ENCODE results near the gene CCDC6. TPM values are rescaled to one million over a fixed set of nuclear protein-coding genes. Genes with fewer than 3 reads are reported as not detected.

Gene CCDC6
- polyA plus RNA-seq, 1 donor (not counting 4 experiments of a cell fraction or from before 2014, with no cell fraction given) = 46.5 TPM

DNA sequence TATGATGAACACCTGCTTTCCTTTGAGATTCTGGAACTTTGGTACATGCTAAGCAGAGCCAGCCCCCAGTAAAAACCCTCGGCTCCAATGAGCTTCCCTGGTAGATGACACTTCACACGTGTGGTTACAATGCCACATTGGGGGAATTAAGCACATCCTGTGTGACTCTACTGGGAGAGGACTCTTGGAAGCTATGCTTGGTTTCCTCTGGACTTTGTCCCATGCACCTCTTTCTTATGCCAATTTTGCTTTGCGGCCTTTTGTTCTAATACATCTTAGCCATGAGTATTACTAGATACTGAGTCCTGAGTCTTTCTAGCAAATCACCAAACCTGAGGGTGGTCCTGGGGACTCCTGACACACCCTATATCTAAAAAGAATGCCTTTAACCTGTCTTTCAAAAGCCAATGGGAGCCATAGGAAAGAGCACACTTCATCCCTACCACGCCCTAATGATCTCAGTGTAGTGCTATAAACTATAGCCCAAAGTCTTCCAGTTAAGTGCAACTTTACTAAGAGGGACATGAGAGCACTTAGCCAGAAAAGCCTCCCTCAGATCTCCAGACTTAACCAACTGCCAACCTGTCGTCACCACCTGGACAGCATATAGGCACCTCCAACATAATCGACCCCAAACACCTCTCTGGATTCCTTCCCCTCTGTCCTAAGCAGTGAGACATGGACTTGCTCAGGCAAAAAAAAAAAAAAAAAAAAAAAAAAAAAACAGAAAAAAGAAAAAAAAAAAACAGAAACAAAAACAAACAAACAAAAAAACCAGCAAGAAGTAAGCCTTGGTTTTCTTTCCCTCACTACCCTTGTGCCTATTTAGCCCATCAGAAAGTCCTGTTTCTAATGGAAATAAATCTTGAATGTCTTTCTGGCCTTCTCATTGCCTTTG, 37.4 kb downstream of the CCDC6 start:
- no peak for DNase-seq (ENCODE audit: low read depth, low spot score)
- H3K27me3 ChIP-seq (ENCODE audit: control insufficient read depth, extremely low read depth, insufficient read depth, low read length) = no peaks in the 10 kb centered on the region
- no peaks in the 10 kb centered on the region for H3K9me3 ChIP-seq (ENCODE audit: control insufficient read depth, low read depth, low read length)
- H3K4me3 ChIP-seq (ENCODE audit: control insufficient read depth in 2 of 3, extremely low read depth in 1 of 3, insufficient read depth in 2 of 3, low read depth in 1 of 3, low read length in 3 of 3) = no peak overlapping the region
- no peak overlapping the region for H3K4me2 ChIP-seq (ENCODE audit: control insufficient read depth, extremely low read depth, insufficient read depth, low read depth, low read length)
- no peak overlapping the region for H2AFZ ChIP-seq (ENCODE audit: control insufficient read depth, low read length)
- H3K9me1 ChIP-seq (ENCODE audit: control insufficient read depth, extremely low read depth, insufficient read depth, low read length) = no peaks in the 10 kb centered on the region
- H3K36me3 ChIP-seq (ENCODE audit: control insufficient read depth in 2 of 2, extremely low read depth in 1 of 2, insufficient read depth in 2 of 2, low read length in 2 of 2) = peaks cover 0 to 2% of the 10 kb centered on the region in 2 experiments
- no peak overlapping the region for H3K9ac ChIP-seq (ENCODE audit: control insufficient read depth, extremely low read depth, insufficient read depth, low read length)
- peaks cover 30% of the 10 kb centered on the region for H3K4me1 ChIP-seq (ENCODE audit: control insufficient read depth, extremely low read depth, insufficient read depth, low read length)
- H3K27ac ChIP-seq (ENCODE audit: control insufficient read depth, insufficient read depth, low read length) = no peak overlapping the region
- peaks cover 3% of the 10 kb centered on the region for H4K20me1 ChIP-seq (ENCODE audit: control insufficient read depth, extremely low read depth, insufficient read depth, low read length)
- no peak for FAIRE-seq
- peaks cover 75% of the 10 kb centered on the region for H3K79me2 ChIP-seq (ENCODE audit: control insufficient read depth, insufficient read depth, low read length)
- TF ChIP-seq, protein P1, sequence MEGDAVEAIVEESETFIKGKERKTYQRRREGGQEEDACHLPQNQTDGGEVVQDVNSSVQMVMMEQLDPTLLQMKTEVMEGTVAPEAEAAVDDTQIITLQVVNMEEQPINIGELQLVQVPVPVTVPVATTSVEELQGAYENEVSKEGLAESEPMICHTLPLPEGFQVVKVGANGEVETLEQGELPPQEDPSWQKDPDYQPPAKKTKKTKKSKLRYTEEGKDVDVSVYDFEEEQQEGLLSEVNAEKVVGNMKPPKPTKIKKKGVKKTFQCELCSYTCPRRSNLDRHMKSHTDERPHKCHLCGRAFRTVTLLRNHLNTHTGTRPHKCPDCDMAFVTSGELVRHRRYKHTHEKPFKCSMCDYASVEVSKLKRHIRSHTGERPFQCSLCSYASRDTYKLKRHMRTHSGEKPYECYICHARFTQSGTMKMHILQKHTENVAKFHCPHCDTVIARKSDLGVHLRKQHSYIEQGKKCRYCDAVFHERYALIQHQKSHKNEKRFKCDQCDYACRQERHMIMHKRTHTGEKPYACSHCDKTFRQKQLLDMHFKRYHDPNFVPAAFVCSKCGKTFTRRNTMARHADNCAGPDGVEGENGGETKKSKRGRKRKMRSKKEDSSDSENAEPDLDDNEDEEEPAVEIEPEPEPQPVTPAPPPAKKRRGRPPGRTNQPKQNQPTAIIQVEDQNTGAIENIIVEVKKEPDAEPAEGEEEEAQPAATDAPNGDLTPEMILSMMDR (optimal IDR thresholded peaks at IDR 0.05 in 1 of 3, IDR thresholded peaks at IDR 0.05 in 1 of 3, conservative IDR thresholded peaks at IDR 0.05 in 1 of 3; ENCODE audit: extremely low read depth in 1 of 3, insufficient read depth in 2 of 3, low read length in 3 of 3) = no peak
- TF ChIP-seq EZH2 (IDR thresholded peaks at IDR 0.05; ENCODE audit: low read length) = no peak
- dilution Hi-C loops (cut with MboI; ENCODE audit: extremely low pct_ligation_motif_present, low sequenced_read_pairs) = no loop called here

DNA sequence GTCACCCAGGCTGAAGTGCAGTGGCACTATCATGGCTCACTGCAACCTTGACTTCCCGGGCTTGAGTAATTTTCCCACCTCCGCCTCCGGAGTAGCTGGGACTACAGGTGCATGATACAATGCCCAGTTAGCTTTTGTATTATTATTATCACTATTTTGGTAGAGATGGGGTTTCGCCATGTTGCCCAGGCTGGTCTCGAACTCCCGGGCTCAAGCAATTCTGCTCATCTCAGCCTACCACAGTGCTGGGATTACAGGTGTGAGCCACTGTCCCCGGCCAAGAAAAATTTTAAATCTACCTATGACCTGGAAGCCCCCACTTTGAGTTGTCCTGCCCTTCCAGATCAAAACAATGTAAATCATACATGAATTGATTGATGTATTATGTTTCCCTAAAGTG, 38.8 kb downstream of the CCDC6 start:
- Histone ChIP-seq H3K79me2 (ENCODE audit: control insufficient read depth, insufficient read depth, low read length) (peaks cover 80% of the 10 kb centered on the region), H3K36me3 (ENCODE audit: control insufficient read depth in 2 of 2, extremely low read depth in 1 of 2, insufficient read depth in 2 of 2, low read length in 2 of 2) (peaks cover 0 to 2% of the 10 kb centered on the region in 2 experiments), H3K9ac (ENCODE audit: control insufficient read depth, extremely low read depth, insufficient read depth, low read length) (no peak overlapping the region), H2AFZ (ENCODE audit: control insufficient read depth, low read length) (no peak overlapping the region), H3K4me1 (ENCODE audit: control insufficient read depth, extremely low read depth, insufficient read depth, low read length) (peaks cover 20% of the 10 kb centered on the region), H3K9me3 (ENCODE audit: control insufficient read depth, low read depth, low read length) (no peaks in the 10 kb centered on the region), H3K4me3 (ENCODE audit: control insufficient read depth in 2 of 3, extremely low read depth in 1 of 3, insufficient read depth in 2 of 3, low read depth in 1 of 3, low read length in 3 of 3) (no peak overlapping the region), H3K27me3 (ENCODE audit: control insufficient read depth, extremely low read depth, insufficient read depth, low read length) (no peaks in the 10 kb centered on the region), H3K4me2 (ENCODE audit: control insufficient read depth, extremely low read depth, insufficient read depth, low read depth, low read length) (no peak overlapping the region), H3K27ac (ENCODE audit: control insufficient read depth, insufficient read depth, low read length) (no peak overlapping the region), H4K20me1 (ENCODE audit: control insufficient read depth, extremely low read depth, insufficient read depth, low read length) (peaks cover 3% of the 10 kb centered on the region), H3K9me1 (ENCODE audit: control insufficient read depth, extremely low read depth, insufficient read depth, low read length) (no peaks in the 10 kb centered on the region)
- DNase-seq (ENCODE audit: low read depth, low spot score) (no peak), FAIRE-seq (no peak)
- TF ChIP-seq EZH2 (IDR thresholded peaks at IDR 0.05; ENCODE audit: low read length) = no peak
- TF ChIP-seq, protein P1 (optimal IDR thresholded peaks at IDR 0.05 in 1 of 3, IDR thresholded peaks at IDR 0.05 in 1 of 3, conservative IDR thresholded peaks at IDR 0.05 in 1 of 3; ENCODE audit: extremely low read depth in 1 of 3, insufficient read depth in 2 of 3, low read length in 3 of 3) = no peak
- dilution Hi-C loops (cut with MboI; ENCODE audit: extremely low pct_ligation_motif_present, low sequenced_read_pairs) = no loop called here

Data from keratinocyte (primary cell).